ENCODE measurements around the gene P3H1.
"Not testable (repeated sequence)": the region's sequence is repeated elsewhere in the genome, so short reads cannot be mapped to it uniquely, and the experiment has no call there.

Gene P3H1

GRCh38 chr1:42730988-42731387, 35.8 kb downstream of the P3H1 start:
- no peak for DNase-seq (ENCODE audit: low spot score)

- DNase-seq (ENCODE audit: low spot score), result no peak
Observed at GRCh38 chr1:42730002-42730401, 36.8 kb downstream of the P3H1 start.

- not testable (repeated sequence) for DNase-seq (ENCODE audit: low spot score)
Observed at GRCh38 chr1:42725820-42726219, 41.0 kb downstream of the P3H1 start.

GRCh38 chr1:42723511-42723910, 43.3 kb downstream of the P3H1 start:
- no peak for DNase-seq (ENCODE audit: low spot score)

- DNase-seq (ENCODE audit: low spot score), result not testable (repeated sequence)
Observed at GRCh38 chr1:42722403-42722802, 44.4 kb downstream of the P3H1 start.

GRCh38 chr1:42721926-42722325, 44.9 kb downstream of the P3H1 start:
- no peak for DNase-seq (ENCODE audit: low spot score)

- DNase-seq (ENCODE audit: low spot score), result no peak
Observed at GRCh38 chr1:42720868-42721267, 46.0 kb downstream of the P3H1 start.

- DNase-seq (ENCODE audit: low spot score), result not testable (repeated sequence)
Observed at GRCh38 chr1:42714441-42714840, 52.4 kb downstream of the P3H1 start.

GRCh38 chr1:42713293-42713692, 53.5 kb downstream of the P3H1 start:
- no peak for DNase-seq (ENCODE audit: low spot score)

GRCh38 chr1:42712808-42713207, 54.0 kb downstream of the P3H1 start:
- not testable (repeated sequence) for DNase-seq (ENCODE audit: low spot score)

GRCh38 chr1:42703888-42704464, 62.9 kb downstream of the P3H1 start:
- DNase-seq (ENCODE audit: low spot score), result no peak

- DNase-seq (ENCODE audit: low spot score), result no peak
Observed at GRCh38 chr1:42700006-42700405, 66.8 kb downstream of the P3H1 start.

GRCh38 chr1:42698081-42698813, 68.6 kb downstream of the P3H1 start:
- no peak for DNase-seq (ENCODE audit: low spot score)
